GM21381 (cell line): ENCODE data around the gene P2RX6.
"Not testable (repeated sequence)": the region's sequence is repeated elsewhere in the genome, so short reads cannot be mapped to it uniquely, and the experiment has no call there.

Experiments used
- ATAC-seq: cut with Tn5 transposase; IDR thresholded peaks from one replicate; pipeline ENCODE4 v1.9.1; 2021; ENCODE audit warnings: mild to moderate bottlenecking, moderate library complexity; ENCODE audit not compliant: unreplicated experiment

Gene P2RX6

GRCh38 chr22:21030621-21031544, 15.9 kb downstream of the P2RX6 start:
- no peak for ATAC-seq

DNA sequence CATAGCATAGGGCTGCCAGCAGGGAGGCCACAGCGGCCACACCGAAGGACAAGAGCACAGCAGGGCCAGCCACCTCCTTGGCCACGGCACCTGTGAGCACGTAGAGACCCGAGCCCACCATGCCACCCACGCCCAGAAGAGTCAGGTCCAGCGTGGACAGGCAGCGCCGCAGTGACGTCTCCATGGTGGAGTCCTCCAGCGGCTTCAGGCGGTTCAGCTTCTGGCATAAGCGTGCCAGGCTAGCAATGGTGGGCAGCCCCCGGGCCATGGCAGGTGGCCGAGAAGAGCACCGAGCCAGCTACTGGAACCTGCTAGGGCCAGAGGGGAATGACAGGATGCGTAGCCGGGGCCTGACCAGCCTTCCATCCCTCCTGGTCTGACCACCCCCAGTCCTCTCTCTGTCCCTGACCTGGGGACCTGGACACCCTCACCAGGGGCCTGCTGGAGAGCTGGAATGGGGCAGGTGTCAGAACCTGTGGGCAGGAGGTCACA, 16.6 kb downstream of the P2RX6 start:
- ATAC-seq, result no peak

GRCh38 chr22:21032037-21032867, 17.3 kb downstream of the P2RX6 start, which contains the start of gene SLC7A4:
Gene SLC7A4, minus strand, starts transcription at chr22:21032561. Its CDS starts 749 bp downstream, at chr22:21031812.
- no peak for ATAC-seq

DNA sequence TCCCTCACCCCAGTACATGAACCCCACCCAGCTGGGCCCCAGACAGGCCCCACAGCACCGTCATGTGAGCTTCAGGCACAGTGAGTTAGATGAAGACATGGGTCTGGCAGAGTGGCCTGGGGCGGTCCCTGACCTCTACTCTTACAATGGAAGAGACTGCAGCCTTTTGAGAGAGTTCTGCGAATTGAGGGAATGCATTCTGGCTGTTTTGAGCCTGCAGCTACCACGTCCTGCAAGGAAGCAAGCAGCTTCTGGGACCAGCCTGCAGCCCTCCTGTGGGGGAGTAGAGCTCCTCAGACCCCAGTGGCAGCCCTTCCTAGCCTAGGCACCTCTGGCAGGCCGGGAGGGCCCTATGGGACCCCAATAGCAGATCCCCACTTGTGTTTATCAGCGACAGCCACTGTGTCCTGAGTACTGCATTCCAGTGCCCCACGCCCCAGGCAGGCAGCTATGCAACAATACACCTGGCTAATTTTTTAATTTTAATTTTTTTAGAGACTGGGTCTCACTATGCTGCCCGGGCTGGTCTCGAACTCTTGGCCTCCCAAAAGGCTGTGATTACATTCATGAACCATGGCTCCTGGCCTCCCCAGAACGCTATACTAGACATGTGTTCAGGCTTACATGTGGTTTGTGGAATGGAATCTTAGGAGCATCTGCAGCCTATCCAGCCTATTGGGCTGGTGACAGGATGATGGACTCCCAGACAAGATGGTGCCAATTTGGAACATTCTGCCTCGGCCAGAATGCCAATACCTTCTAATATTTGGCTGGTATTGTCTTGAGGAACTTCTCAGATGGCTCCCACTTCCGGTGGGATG, 18.1 kb downstream of the P2RX6 start:
- no peak for ATAC-seq

DNA sequence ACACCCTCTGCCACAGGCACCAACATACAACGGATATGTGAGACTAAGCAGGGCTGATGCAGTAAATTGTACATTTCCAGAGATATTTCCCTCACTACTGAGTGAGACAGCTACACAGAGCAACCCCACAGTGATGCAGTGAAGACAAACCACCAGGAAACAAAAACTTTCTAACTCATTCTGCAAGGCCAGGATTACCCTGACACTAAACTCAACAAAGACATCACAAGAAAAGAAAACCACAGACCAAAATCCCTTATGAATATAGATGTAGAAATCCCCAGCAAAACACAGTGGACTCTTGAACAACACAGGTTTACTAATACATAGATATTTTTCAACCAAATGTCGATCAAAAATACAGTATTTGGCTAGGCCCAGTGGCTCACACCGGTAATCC, 18.9 kb downstream of the P2RX6 start:
- no peak for ATAC-seq

- ATAC-seq, result no peak
Measured at GRCh38 chr22:21034989-21035388, 20.0 kb downstream of the P2RX6 start.

- ATAC-seq, result no peak
Measured at GRCh38 chr22:21038405-21038804, 23.4 kb downstream of the P2RX6 start.

GRCh38 chr22:21039158-21039557, 24.2 kb downstream of the P2RX6 start:
- not testable (repeated sequence) for ATAC-seq

DNA sequence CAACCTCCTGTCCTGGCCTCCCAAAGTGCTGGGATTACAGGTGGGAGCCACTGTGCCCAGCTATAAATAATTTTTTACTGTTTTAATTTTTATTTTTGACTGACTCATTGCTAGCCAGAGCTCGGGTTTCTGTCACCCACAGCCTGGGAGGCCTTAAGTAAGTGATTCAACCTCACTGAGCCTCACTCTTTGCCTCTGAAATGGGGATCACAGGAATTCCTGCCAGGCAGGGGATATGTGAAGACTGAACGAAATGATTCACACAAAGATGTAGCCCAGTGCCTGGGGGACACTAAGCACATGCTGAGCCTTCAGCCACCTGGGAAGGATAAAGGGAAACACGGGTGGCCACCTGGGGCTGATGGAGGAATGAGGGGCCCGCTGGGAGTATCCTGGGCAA, 27.0 kb downstream of the P2RX6 start:
- no peak for ATAC-seq

DNA sequence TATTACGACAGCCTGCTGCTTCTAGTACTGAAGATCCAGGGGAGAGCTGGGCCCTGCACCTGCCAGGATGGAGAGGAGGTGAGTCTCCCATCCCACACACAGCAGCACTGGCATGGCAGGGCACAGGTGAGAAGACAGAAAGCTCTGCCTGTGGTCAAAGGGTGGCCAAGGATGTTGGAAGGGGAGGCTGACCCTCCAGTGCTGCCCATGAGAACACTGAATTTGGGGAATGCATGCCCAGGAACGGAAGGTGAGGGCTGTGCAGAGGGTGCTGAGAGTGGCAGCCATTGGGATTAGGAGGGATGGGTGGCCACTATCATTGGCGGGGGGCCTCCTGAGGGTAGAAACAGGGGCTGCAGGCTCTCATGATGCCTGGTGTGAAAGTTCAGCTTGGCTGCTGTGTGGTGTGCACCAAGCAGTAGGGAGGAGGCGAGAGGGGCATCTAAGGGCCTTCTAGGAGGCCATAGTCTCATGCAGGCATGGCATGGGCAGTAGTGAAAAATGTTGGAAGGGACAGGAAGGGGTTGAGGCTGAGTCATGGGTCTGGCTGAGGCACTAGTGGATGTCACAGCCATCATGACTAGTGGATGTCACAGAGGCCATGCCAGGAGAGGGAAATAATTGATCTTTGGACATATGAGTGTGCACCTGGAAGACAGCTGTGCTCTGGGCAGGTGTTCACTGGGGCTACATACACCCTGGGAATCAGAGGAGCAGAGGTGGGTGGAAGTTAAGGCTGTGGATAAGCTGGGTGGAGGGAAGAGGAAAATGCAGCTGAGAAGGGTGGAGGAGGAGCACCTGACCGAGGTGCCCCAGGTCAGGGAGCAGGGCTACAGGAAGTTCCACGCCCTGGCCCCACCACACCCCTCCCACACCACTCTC, 28.3 kb downstream of the P2RX6 start:
- ATAC-seq, result no peak

GRCh38 chr22:21043860-21044535, 29.0 kb downstream of the P2RX6 start:
- ATAC-seq, result no peak

DNA sequence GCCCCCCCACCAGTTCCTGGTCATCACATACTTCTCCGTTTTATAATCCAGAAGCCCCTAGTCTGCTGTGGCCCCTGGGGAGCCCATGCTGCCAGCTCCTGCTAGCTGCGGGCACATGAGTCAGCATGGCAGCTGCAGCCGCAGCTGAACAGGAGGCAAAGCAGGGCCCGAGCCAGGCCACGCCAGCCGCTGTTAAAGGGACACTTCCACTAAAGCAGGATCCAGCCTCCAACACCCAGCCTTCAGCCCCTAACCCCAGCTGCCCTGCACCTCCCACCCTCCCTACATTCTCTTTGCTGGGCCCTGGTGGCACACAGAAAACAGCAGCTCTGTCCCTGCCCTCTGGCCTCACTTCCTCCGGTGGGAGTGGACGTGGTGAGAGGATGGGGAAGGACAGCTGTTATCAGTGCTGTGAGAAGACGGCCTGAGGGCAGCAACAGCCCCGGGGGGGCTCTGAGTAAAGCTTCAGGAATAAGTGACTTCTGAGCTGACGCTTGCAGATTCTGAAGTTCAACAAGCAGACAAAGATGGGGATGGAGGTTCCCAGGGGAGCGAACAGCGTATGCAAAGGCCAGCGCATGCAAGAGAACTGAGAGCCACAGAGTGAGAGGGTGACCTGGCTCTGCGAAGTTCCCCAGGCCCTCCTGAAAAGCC, 30.1 kb downstream of the P2RX6 start:
- ATAC-seq, result no peak

DNA sequence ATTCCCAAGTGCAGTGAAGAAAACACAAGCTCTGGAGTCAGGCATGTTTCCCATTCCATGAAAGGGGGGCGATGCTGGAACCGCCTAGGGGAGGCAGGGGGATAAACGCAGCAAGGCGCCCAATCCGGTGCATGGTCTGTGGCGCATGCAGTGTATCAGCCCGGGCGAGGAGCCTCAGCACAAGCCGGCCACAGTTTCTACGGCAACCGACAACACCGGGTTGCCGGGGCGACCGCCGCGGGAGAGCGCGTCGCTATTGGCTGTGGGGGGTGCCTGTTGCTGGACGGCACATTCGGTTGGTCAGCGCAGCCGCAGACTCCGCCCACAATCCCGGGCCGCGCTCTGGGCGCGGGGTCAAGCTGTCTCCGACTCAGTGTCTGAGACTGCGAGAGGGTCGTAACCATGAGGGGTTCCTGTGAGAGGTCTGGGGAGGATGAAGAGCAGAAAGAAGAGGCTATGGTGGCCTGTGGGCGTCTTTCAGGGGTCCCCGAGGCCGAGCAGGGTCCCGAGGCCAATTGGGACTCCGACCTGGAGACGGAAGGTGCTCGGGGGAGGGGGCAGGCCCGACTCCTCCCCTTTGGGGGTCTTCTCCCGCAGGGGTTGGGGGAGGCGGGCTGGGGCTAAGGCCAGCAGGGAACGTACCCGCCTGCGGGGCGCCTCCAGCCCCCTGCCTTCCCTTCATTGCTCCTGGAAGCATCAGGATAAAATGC, 30.8 kb downstream of the P2RX6 start, which contains the start of gene LRRC74B:
Gene LRRC74B (plus strand): TSS at position 362 of the 710 bp plus-strand sequence. CDS start 41 bp downstream, at position 403.
- ATAC-seq, result peak; percentile 82

- no peak for ATAC-seq
Measured at GRCh38 chr22:21047035-21047661, 32.2 kb downstream of the P2RX6 start.

DNA sequence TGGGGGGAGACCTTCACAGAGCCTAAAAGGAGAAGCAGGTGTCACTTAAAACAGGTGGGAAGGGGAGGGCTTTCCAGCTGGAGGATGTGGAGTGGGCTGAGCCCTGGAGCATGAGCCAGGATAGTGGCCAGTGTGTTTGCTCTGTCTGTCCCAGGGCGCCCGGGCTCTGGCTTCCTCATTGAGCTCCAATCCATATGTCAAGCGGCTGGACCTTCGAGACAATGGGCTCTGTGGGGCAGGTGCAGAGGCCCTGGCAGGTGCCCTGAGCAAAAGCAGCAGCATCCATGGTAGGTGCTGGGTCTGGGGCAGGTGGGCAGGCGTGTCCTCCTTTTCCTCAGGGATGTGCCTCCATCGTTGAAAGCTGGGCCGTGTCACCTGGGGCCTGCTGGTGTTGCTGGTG, 32.8 kb downstream of the P2RX6 start:
- no peak for ATAC-seq

- not testable (repeated sequence) for ATAC-seq
Measured at GRCh38 chr22:21048448-21048847, 33.5 kb downstream of the P2RX6 start.

DNA sequence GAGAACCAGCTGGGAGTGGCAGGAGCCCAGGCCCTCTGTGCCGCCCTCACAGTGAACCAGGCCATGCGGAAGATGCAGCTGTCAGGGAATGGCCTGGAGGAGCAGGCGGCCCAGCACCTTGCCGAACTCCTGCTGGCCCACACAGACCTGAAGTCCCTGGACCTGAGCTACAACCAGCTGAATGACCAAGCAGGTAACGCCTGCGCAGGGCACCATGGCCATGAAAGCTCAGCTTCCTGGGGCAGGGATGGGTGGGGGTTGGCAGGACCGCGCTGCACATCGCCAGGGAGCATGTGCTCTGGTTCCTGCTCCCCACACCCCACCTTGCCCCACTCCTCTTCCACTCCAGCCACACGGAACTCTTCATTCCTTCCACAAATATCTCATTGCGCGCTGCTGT, 34.0 kb downstream of the P2RX6 start:
- ATAC-seq, result not testable (repeated sequence)
